ENCODE measurements around the gene CES1. TPM values are rescaled to one million over a fixed set of nuclear protein-coding genes. Genes with fewer than 3 reads are reported as not detected.

CES1 gene
- total RNA-seq, 4 donors from 2014 or later, result 6.8 to 23.2 (median 11.3) TPM

Other genes with a start within 250 kb of the CES1 start
- under 1 TPM in 1 of 4 donors, not detected in 3; 0.32 TPM for gene SLC6A2, start 177.1 kb downstream of the CES1 start, total RNA-seq
- gene CES5A, start 42.3 kb upstream of the CES1 start, total RNA-seq, result not detected

Data from transverse colon (tissue), 4 donors.